D721Med (cell line): Measurements from ENCODE around the gene DGAT2L6.

ENCODE experiments used
- DNase-seq: peaks from one replicate; pipeline ENCODE4 v3.0.0; 2011; ENCODE audit warnings: low spot score; ENCODE audit not compliant: insufficient read length
- FAIRE-seq: peaks from 2 replicates; lab custom pipeline; 2011; peaks lifted over from hg19 to GRCh38; lab: Jason Lieb, UNC
- CTCF ChIP-seq: IDR thresholded peaks from 2 replicates; pipeline ENCODE4 v1.5.1; 2012; ENCODE audit warnings: mild to moderate bottlenecking, control low read depth; ENCODE audit not compliant: insufficient read depth; ENCODE audit errors: missing control alignments

Gene DGAT2L6

GRCh38 chrX:70176938-70177533 lies at the start of gene DGAT2L6:
DGAT2L6 (plus strand) TSS chrX:70177483; CDS start chrX:70177583, 100 bp downstream.
- no peak for FAIRE-seq
- no peak for DNase-seq
- no peak for TF ChIP-seq CTCF

GRCh38 chrX:70128071-70128470 lies 49.2 kb upstream of the DGAT2L6 start:
- TF ChIP-seq CTCF, result no peak
- DNase-seq, result no peak
- FAIRE-seq, result no peak

- DNase-seq (no peak), FAIRE-seq (no peak)
- TF ChIP-seq CTCF, result no peak
Observed at GRCh38 chrX:70129816-70130215, 47.5 kb upstream of the DGAT2L6 start.

GRCh38 chrX:70132224-70132623 lies 45.1 kb upstream of the DGAT2L6 start:
- FAIRE-seq, result no peak
- DNase-seq, result no peak
- no peak for TF ChIP-seq CTCF

GRCh38 chrX:70132877-70133302 lies 44.4 kb upstream of the DGAT2L6 start:
- no peak for TF ChIP-seq CTCF
- no peak for FAIRE-seq
- no peak for DNase-seq

- DNase-seq, result peak; percentile 34
- no peak for FAIRE-seq
- TF ChIP-seq CTCF, result peak; percentile 48
Observed at GRCh38 chrX:70133303-70134115, 43.8 kb upstream of the DGAT2L6 start, which contains the start of gene IGBP1. IGBP1 (plus strand) TSS chrX:70133447; CDS start chrX:70133948, 501 bp downstream.

- DNase-seq (no peak), FAIRE-seq (no peak)
- TF ChIP-seq CTCF, result no peak
Observed at GRCh38 chrX:70134116-70134477, 43.2 kb upstream of the DGAT2L6 start.
